HG03575 (cell line): ENCODE results near the gene CCDC106.

Source experiments
- ATAC-seq: cut with Tn5 transposase; IDR thresholded peaks from one replicate; pipeline ENCODE4 v1.9.1; 2021; ENCODE audit not compliant: unreplicated experiment, insufficient number of reproducible peaks, low FRiP score; ENCODE audit errors: extremely low read depth

Gene CCDC106

DNA sequence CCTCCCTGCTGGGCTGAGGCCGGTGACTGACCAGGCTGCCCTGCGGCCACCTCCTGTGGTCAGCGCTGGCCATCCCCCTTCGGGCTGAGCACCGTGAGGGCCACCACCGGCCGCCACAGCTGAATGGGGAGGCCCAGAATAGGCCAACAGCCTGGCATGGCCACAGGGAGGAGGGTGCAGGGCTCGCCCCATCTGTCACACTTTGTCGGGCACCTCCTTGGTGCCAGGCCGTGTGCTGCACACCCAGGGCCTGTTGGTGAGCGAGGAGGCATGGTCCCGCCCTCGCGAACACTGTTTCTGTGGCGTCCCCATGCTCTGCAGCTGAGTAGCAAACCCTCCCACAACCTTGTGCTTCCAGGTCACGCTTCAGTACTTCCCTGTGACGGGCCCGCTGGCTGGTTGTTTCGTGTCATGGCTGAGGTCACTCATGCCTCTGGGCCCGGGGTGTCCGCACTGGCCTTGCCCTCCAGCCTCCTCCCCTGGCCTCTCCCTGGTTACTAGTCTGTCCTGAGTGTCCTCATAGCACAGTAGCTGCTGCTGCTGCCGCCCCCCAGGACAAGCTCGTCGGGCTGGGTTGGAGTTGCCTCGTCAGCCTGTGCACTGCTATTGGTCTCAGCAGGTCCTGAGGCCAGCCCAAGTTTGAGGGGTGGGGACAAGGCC, 42.2 kb downstream of the CCDC106 start:
- no peak for ATAC-seq

DNA sequence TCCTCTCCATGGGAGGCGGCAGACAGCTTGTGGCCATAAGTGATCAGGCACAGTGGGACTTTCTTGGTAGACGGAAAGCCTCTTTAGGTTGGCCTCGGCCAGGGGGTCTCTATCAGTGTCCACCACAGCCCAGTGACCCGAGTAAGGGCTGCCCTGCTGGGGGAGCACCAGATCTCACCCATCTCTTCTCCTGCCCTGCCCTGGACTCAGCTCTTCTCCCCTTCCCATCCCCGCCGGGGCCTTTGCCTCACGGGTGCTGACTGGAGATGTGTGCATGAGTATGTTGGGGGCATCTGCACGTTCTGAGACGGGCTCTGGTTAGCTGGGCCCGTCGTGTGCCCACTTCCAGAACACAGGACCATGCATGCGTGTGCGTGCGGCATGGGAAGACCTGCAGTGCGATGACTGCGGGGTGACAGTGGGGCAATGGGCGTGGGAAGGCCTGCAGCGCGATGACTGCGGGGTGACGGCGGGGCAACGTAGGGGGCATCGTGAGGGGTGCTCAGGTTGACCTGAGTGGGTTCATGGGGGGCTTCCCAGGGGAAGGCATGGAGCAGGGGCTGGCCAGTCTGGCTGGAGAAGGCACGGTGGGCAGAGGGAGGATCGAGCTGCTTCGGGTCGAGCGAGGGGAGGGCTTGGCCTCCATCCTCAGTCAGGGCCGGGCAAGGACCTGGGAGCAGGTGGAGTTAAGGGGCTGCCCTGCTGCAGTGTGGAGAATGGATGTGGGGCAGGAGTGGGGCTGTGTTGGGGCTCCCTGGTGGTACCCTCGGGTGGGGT, 42.9 kb downstream of the CCDC106 start:
- ATAC-seq, result no peak

GRCh38 chr19:55691561-55692481, 43.8 kb downstream of the CCDC106 start:
- ATAC-seq, result no peak

DNA sequence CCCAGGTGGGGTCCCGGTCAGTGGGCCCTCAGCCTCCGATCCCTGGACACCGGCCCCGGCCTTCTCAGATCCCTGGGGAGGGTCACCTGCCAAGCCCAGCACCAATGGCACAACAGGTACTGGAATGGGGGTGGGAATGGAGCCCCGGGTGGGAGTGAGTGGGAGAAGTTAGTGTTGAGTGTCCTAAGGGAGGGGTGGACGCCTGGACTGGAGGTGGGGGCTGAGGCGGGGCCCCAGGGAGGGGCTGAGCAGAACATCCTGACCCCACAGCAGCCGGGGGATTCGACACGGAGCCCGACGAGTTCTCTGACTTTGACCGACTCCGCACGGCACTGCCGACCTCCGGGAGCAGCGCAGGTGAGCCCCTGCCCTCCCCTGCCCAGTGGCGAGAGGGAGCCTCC, 44.7 kb downstream of the CCDC106 start:
- ATAC-seq, result no peak

DNA sequence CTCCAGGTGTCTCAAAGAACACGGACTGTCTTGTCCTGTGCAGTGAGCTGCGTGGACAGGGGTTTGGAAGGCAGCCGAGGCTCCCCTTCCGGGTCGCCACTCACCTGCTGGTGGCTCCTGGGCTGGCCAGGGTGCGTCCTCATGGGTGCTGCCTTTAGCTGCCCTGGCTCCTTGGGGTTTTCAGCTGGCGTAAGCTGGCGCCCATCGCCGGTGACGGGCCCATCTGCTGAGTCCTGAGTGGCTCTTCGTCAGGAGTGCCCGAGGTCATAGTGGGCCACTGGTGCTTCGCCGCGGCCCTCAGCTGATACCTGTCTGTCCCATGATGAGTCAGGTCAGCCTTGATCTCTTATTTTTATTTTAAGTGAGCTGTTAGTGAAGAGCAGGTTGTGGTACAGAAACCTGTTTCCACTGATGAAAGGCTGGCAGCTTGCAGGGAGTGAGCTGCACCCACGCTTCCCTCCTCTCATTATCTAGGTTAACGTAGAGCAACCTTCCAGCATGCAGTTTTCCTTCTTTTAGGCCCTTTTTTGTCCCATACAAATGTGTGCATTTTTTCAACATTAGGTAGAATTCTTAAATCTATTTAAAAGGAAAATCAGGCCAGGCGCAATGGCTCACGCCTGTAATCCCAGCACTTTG, 45.4 kb downstream of the CCDC106 start:
- ATAC-seq, result no peak

- no peak for ATAC-seq
These were observed 46.2 kb downstream of the CCDC106 start for GRCh38 chr19:55694241-55694655.

- no peak for ATAC-seq
These were observed 46.9 kb downstream of the CCDC106 start for GRCh38 chr19:55694656-55695491.

DNA sequence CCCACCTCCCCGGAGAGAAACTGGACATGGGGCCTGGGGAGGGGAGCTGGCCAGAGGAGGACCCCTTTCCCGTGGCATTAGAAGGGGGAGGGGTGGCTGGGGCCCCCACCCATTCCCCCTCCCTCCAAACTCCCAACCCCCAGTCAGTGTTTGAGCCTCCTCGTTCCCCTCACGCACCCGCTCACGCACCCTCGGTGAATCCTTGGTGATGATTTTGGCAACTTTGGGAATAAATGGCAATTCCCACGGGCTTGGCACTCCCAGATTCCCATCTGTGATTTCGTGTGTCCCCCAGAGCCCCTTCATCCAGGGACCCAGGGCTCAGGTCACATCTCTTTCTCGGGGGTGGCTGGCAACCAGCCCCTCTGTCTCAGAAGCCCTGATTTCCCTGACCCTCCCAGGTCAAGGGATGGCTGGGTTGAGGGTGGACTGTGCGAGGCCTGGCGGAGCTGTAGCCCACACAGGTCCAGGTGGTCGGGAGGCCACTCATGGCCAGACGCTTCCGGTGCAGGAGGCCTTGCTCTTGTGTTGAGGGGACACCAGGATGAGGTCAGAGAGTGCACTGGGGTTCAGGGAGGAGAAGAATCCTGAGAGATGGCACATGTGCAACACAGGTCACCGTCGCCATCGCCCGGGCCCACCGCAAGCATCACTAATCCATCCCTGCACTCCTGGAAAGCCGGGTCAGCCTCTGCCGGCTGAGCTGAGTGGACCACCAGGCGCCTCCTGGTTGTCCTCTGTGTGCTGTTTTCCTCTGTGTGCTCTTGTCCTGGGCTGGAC, 47.7 kb downstream of the CCDC106 start:
- ATAC-seq, result no peak

DNA sequence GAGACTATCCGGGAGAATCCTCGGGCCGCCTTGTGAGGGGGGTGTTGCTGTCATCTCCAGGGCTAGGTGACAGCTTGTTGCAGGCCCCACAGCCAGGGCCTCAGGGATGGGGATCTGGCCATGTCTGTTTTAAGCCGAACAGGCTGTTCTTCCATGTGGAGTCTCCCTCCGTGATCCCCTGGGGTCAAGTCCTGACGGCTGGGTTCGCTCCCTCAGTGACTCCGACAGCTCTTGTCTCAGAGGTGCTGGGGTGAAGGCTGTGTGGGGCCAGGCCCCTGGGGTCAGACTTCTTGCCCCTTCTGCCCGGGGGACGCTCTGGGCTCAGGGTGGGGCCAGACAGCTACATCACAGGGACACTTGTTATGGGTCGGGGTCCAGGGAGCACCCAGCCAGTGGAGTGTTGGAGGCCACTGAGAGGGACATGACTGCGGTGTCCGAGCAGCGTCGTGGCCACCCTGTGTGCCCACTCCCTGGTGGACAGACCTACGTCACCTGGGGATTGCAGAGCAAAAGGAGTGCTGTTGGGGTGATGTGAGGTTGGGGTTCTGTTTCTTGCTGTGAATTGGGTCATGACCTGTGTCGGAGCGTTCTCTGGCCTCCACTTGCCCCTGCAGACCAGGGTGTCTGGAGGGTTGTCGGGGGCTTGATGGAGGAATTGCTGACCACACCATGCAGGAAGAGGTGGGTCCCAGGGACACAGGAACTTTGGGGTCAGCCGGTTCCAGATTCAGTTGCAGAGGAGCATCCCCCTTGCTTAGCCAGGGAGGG, 48.5 kb downstream of the CCDC106 start:
- no peak for ATAC-seq

DNA sequence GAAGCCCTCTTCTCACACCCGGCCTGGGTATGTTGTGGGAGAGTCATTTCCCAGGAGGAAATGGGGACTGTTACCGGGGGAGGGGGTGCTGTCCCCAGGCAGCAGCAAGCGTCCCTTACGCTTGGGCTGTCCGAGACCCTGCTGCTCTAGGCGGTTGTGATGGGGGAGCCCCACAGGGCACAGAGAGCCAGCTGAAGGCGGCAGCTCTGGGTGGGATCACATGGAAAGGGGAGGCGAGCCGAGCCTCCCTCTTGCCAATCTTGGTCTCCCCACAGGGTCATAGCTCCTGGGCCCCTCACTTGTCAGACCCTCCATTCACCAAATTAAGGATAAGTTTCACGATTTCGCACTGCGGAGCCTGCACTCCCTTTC, 49.0 kb downstream of the CCDC106 start:
- no peak for ATAC-seq

GRCh38 chr19:55697698-55698097, 49.7 kb downstream of the CCDC106 start:
- ATAC-seq, result no peak

GRCh38 chr19:55698256-55698655, 50.2 kb downstream of the CCDC106 start:
- ATAC-seq, result no peak

DNA sequence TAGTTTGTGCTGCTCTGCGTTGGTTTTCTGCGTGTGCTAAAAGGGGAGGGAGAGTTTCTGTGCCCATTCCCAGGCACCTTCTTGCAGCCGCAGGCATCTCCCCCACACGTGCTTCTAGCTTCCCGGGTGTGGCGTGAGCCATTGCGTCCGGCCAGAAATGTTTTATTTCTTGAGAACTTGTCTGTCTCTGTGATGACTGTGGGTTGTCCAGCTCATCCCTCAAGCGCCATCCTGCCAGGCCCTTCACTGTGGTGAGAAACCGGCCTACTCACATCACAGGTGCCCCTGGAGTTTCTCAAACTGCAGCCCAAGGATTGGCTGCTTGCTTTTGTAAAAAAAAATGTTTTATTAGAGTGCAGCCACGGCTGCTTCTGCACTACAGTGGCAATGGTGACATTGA, 51.2 kb downstream of the CCDC106 start:
- no peak for ATAC-seq

DNA sequence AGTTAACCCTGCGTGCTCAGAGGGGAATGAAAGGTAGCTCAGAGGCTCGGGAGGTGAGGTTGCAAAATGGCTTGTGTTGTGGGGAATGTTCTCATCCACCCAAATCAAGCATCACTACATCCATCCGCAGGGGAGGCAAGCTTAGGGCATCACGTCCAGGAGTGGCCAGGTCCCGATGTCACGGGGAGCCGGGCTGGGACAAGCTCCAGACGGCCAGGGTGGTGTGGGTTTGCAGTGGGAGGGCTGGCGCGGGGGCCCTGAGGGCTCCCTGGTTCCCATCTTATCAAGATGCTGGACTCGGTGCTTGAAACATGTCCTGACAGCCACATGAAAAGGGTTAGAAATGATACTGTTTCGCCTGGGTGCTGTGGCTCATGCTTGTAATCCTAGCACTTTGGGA, 52.8 kb downstream of the CCDC106 start:
- ATAC-seq, result no peak

GRCh38 chr19:55702131-55702627, 54.2 kb downstream of the CCDC106 start:
- ATAC-seq, result no peak
